GM12892 (cell line): ENCODE measurements around the gene ARR3.

Experiments
- POLR2A ChIP-seq: IDR thresholded peaks from 2 replicates; pipeline ENCODE4 v1.6.1; 2011; ENCODE audit warnings: low read depth, low read length, control low read depth
- POLR2AphosphoS5 ChIP-seq: IDR thresholded peaks from 2 replicates; pipeline ENCODE4 v1.6.1; 2011; ENCODE audit warnings: low read depth, low read length, control low read depth
- TAF1 ChIP-seq: IDR thresholded peaks from 2 replicates; pipeline ENCODE4 v1.6.1; 2011; ENCODE audit warnings: low read depth, mild to moderate bottlenecking, control low read depth, low read length, borderline replicate concordance

GRCh38 chrX:70255452-70255851, 12.7 kb upstream of the ARR3 start:
- TF ChIP-seq TAF1 (no peak), POLR2A (no peak), POLR2AphosphoS5 (no peak)
